HG02642 (cell line): Measurements from ENCODE around the gene PSME1.

ENCODE experiments used
- ATAC-seq: cut with Tn5 transposase; IDR thresholded peaks from one replicate; pipeline ENCODE4 v1.9.1; 2021; ENCODE audit warnings: mild to moderate bottlenecking; ENCODE audit not compliant: unreplicated experiment, poor library complexity

Gene PSME1

DNA sequence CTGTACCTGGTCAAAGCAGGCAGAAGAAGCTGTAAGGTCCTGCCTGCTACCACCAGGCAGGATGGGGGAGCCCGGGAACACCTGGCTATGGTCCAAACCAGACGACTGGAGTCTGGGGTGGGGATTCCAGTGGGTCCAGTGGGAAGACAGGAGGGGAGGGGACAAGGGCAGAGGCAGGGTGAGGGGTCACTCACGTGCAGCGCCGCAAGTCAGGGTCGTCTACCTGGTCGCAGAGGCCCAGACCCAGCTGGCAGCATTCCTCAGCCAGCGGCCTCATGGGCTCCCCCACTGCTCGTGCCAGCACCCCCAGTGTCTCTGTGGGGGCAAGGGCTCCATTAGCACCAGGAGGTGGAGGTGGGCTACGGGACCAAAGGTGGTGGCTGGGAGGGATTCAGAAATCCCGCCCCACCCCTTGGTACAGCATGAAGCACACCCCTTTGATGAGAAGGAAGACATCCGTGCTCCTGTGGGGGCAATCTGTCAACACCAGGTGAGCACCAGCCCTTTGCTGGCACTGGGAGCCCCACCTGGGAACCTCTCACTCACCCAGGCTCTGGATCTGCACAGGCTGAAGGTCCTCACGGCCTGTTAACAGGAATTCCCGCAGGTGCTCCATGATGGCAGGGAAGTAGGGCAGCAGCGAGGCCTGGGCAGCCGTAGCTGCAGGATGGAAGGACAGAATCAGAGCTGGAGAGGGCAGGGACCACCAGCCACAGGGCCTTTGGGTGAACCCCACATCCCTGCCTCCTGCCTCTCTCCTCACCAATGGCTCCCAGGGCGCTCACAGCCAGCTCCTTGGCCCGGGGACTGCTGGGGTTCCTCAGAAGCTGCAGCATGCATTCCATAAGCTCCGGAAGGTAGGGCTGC, 48.3 kb downstream of the PSME1 start:
- no peak for ATAC-seq

DNA sequence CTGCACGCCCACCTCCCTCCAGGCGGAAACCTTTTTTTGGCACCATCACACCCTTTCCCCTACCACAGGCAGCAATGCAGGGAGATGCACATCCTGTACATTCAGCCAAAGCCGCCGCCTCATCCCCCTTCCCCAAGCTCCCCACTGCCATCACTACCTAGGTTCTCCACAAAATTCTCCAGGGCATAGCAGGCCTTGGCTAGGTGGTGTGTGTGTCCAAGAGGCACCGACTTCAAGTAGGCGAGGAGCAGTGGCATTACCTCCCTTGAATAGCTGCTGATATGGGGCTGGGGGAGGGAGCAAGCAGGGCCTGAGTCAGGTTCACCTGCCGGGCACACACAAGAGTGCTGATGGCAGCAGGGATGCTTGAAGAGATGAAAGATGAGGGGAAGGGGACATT, 49.0 kb downstream of the PSME1 start:
- ATAC-seq: no peak

DNA sequence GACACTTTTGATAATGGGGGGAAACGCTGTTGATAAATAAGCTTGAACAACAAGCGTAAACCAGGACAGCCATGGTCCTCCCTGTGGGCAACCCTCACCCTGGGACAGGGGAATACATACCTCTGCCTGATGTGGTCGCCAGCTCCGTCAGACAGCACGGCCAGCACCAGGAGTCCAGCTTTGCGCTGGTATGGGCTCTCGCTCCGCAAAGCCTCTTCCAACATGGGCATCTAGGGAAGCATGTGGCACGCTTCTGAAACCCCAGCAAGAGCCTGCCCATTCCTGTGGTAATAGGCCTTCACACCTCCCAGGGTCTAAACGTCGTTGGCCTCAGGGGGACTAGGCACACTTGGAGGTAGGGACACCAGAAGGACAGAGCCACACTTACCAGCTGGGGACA, 49.7 kb downstream of the PSME1 start:
- no peak for ATAC-seq

DNA sequence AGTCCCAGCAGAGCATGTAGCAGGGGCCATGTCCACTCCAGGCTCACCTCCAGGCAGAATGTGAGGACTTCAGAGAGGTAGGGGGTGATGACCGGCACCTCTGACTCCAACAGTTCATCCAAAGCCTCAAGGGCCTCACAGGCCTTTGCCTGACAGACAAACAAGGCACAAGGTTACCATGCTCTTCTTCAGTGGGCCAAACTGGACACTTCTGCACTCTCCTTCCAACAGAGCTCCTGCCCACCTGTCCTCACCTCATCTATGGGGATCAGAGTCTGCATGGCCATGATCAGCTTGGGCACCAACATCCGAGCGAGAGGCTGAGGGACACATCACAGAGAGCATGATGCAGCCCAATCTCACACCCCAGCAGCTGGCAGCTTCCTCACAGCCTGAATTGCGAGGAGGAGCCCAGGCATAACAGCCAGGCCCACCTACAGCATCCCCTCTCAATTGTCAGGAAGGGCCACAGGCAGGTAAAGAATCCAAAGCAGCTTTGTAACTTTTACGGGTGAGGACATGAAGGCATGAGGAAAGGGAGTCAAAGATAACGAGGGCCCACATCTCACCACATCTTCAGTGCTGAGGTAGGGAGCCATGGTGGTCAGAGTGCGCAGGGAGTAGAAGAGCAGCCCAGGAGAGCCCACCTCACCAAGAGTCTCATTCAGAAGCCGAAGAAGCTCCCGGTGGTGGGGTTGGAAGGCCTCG, 51.0 kb downstream of the PSME1 start:
- ATAC-seq: no peak

GRCh38 chr14:24187539-24187915, 51.5 kb downstream of the PSME1 start:
- no peak for ATAC-seq
